ENCODE results near the gene MAP7D1.
A peak's percentile ranks its signal among the peaks of the same experiment; 100 is the strongest.
"Not testable (repeated sequence)": the region's sequence is repeated elsewhere in the genome, so short reads cannot be mapped to it uniquely, and the experiment has no call there.

MAP7D1 gene

GRCh38 chr1:36172983-36173382 is 17.0 kb downstream of the MAP7D1 start:
- Mint-ChIP-seq H3K27ac (no peak overlapping the region), H3K9me3 (no peaks in the 10 kb centered on the region), H3K4me3 (no peak overlapping the region), H3K27me3 (no peaks in the 10 kb centered on the region), H3K4me1 (ENCODE audit: low read depth) (peaks cover 25% of the 10 kb centered on the region), H3K36me3 (ENCODE audit: low read depth) (peaks cover 97% of the 10 kb centered on the region)
- intact Hi-C loops (cut with micrococcal nuclease) = no loop called here

GRCh38 chr1:36174713-36175112 is 18.8 kb downstream of the MAP7D1 start:
- H3K4me1 Mint-ChIP-seq (ENCODE audit: low read depth) = peaks cover 16% of the 10 kb centered on the region
- no peaks in the 10 kb centered on the region for H3K9me3 Mint-ChIP-seq
- H3K27me3 Mint-ChIP-seq = no peaks in the 10 kb centered on the region
- H3K36me3 Mint-ChIP-seq (ENCODE audit: low read depth) = peaks cover 100% of the 10 kb centered on the region
- no peak overlapping the region for H3K27ac Mint-ChIP-seq
- intact Hi-C loops (cut with micrococcal nuclease) = no loop called here
- no peak overlapping the region for H3K4me3 Mint-ChIP-seq

GRCh38 chr1:36175137-36176095 is 19.5 kb downstream of the MAP7D1 start:
- intact Hi-C loops (cut with micrococcal nuclease) = no loop called here
- Mint-ChIP-seq H3K9me3 (no peaks in the 10 kb centered on the region), H3K4me1 (ENCODE audit: low read depth) (peaks cover 21% of the 10 kb centered on the region), H3K36me3 (ENCODE audit: low read depth) (peaks cover 100% of the 10 kb centered on the region), H3K27ac (no peak overlapping the region), H3K27me3 (no peaks in the 10 kb centered on the region), H3K4me3 (no peak overlapping the region)

- Mint-ChIP-seq H3K9me3 (no peaks in the 10 kb centered on the region), H3K4me1 (ENCODE audit: low read depth) (peaks cover 21% of the 10 kb centered on the region), H3K27me3 (no peaks in the 10 kb centered on the region), H3K36me3 (ENCODE audit: low read depth) (peaks cover 100% of the 10 kb centered on the region), H3K4me3 (no peak overlapping the region), H3K27ac (no peak overlapping the region)
- intact Hi-C loops (cut with micrococcal nuclease) = no loop called here
Observed at GRCh38 chr1:36176106-36176949, 20.4 kb downstream of the MAP7D1 start.

GRCh38 chr1:36177589-36178431 is 21.9 kb downstream of the MAP7D1 start:
- no peak overlapping the region for H3K4me3 Mint-ChIP-seq
- peaks cover 100% of the 10 kb centered on the region for H3K36me3 Mint-ChIP-seq (ENCODE audit: low read depth)
- H3K4me1 Mint-ChIP-seq (ENCODE audit: low read depth) = peaks cover 21% of the 10 kb centered on the region
- H3K9me3 Mint-ChIP-seq = no peaks in the 10 kb centered on the region
- intact Hi-C loops (cut with micrococcal nuclease) = no loop called here
- H3K27me3 Mint-ChIP-seq = no peaks in the 10 kb centered on the region
- H3K27ac Mint-ChIP-seq = no peak overlapping the region

GRCh38 chr1:36178471-36179219 is 22.7 kb downstream of the MAP7D1 start:
- H3K4me3 Mint-ChIP-seq = no peak overlapping the region
- H3K27me3 Mint-ChIP-seq = no peaks in the 10 kb centered on the region
- H3K36me3 Mint-ChIP-seq (ENCODE audit: low read depth) = peaks cover 97% of the 10 kb centered on the region
- H3K9me3 Mint-ChIP-seq = no peaks in the 10 kb centered on the region
- intact Hi-C loops (cut with micrococcal nuclease) = no loop called here
- H3K27ac Mint-ChIP-seq = no peak overlapping the region
- peaks cover 21% of the 10 kb centered on the region for H3K4me1 Mint-ChIP-seq (ENCODE audit: low read depth)

GRCh38 chr1:36179220-36179600 is 23.2 kb downstream of the MAP7D1 start:
- H3K27ac Mint-ChIP-seq = no peak overlapping the region
- H3K36me3 Mint-ChIP-seq (ENCODE audit: low read depth) = peaks cover 91% of the 10 kb centered on the region
- intact Hi-C loops (cut with micrococcal nuclease) = no loop called here
- no peak overlapping the region for H3K4me3 Mint-ChIP-seq
- peaks cover 21% of the 10 kb centered on the region for H3K4me1 Mint-ChIP-seq (ENCODE audit: low read depth)
- no peaks in the 10 kb centered on the region for H3K27me3 Mint-ChIP-seq
- H3K9me3 Mint-ChIP-seq = no peaks in the 10 kb centered on the region

GRCh38 chr1:36182734-36183133 is 26.8 kb downstream of the MAP7D1 start:
- H3K4me3 Mint-ChIP-seq = no peak overlapping the region
- H3K4me1 Mint-ChIP-seq (ENCODE audit: low read depth) = peaks cover 15% of the 10 kb centered on the region
- no peaks in the 10 kb centered on the region for H3K9me3 Mint-ChIP-seq
- H3K27ac Mint-ChIP-seq = peak overlapping the region; percentile 51
- H3K27me3 Mint-ChIP-seq = no peaks in the 10 kb centered on the region
- intact Hi-C loops (cut with micrococcal nuclease) = no loop called here
- H3K36me3 Mint-ChIP-seq (ENCODE audit: low read depth) = peaks cover 56% of the 10 kb centered on the region

GRCh38 chr1:36183309-36183856 is 27.4 kb downstream of the MAP7D1 start:
- intact Hi-C loops (cut with micrococcal nuclease) = no loop called here
- no peaks in the 10 kb centered on the region for H3K27me3 Mint-ChIP-seq
- H3K36me3 Mint-ChIP-seq (ENCODE audit: low read depth) = peaks cover 49% of the 10 kb centered on the region
- no peak overlapping the region for H3K4me3 Mint-ChIP-seq
- H3K4me1 Mint-ChIP-seq (ENCODE audit: low read depth) = peaks cover 21% of the 10 kb centered on the region
- peak overlapping the region; percentile 51 for H3K27ac Mint-ChIP-seq
- H3K9me3 Mint-ChIP-seq = no peaks in the 10 kb centered on the region

GRCh38 chr1:36187800-36188593 is 32.0 kb downstream of the MAP7D1 start:
- Mint-ChIP-seq H3K9me3 (no peaks in the 10 kb centered on the region), H3K4me3 (no peak overlapping the region), H3K36me3 (ENCODE audit: low read depth) (peaks cover 3% of the 10 kb centered on the region), H3K27ac (peak overlapping the region; percentile 83), H3K27me3 (no peaks in the 10 kb centered on the region), H3K4me1 (ENCODE audit: low read depth) (peaks cover 17% of the 10 kb centered on the region)
- intact Hi-C loops (cut with micrococcal nuclease) = loop anchor here (1.0 to 5.0 kb wide), 4 partner anchors 34 to 97 kb away; partner anchors contain the start of genes THRAP3 and TRAPPC3

- H3K9me3 Mint-ChIP-seq; intact Hi-C loops (cut with micrococcal nuclease); H3K27me3 Mint-ChIP-seq; H3K4me3 Mint-ChIP-seq; H3K27ac Mint-ChIP-seq; H3K36me3 Mint-ChIP-seq (ENCODE audit: low read depth); H3K4me1 Mint-ChIP-seq (ENCODE audit: low read depth): not testable (repeated sequence)
Observed at GRCh38 chr1:36196805-36197204, 40.8 kb downstream of the MAP7D1 start.

- H3K4me1 Mint-ChIP-seq (ENCODE audit: low read depth) = peaks cover 7% of the 10 kb centered on the region
- intact Hi-C loops (cut with micrococcal nuclease) = no loop called here
- H3K9me3 Mint-ChIP-seq = no peaks in the 10 kb centered on the region
- no peaks in the 10 kb centered on the region for H3K27me3 Mint-ChIP-seq
- no peak overlapping the region for H3K4me3 Mint-ChIP-seq
- no peaks in the 10 kb centered on the region for H3K36me3 Mint-ChIP-seq (ENCODE audit: low read depth)
- no peak overlapping the region for H3K27ac Mint-ChIP-seq
Observed at GRCh38 chr1:36198641-36199040, 42.7 kb downstream of the MAP7D1 start.
